Right cardiac atrium (tissue), 5 donors: ENCODE measurements around the gene DDI2. TPM values are rescaled to one million over a fixed set of nuclear protein-coding genes. Genes with fewer than 3 reads are reported as not detected.

Experiments used
- ATAC-seq, 2 donors: fragments of 200-7000 bp; cut with Tn5 transposase; one replicate each; pipeline versions ENCODE4 v1.8.0 to v1.9.1; 2020; ENCODE audit warnings: moderate library complexity in 2 of 2, mild to moderate bottlenecking in 1 of 2
- DNase-seq, 3 donors: peaks; one replicate each; pipeline ENCODE4 v3.0.0-alpha.2; 2020
- H3K27ac ChIP-seq: one replicate; pipeline ENCODE4 v1.5.1; 2013; ENCODE audit warnings: mild to moderate bottlenecking, low read length, control low read depth, moderate library complexity
- H3K27me3 ChIP-seq: one replicate; pipeline ENCODE4 v1.6.1; 2013; ENCODE audit not compliant: control insufficient read depth, insufficient read depth
- H3K4me1 ChIP-seq: one replicate; pipeline ENCODE4 v1.6.1; 2013; ENCODE audit warnings: low read length; ENCODE audit not compliant: control insufficient read depth, insufficient read depth
- H3K4me3 ChIP-seq: one replicate; pipeline ENCODE4 v1.5.1; 2013; ENCODE audit warnings: low read length, control low read depth
- H3K9me3 ChIP-seq: one replicate; pipeline ENCODE4 v1.6.1; 2013; ENCODE audit warnings: low read length; ENCODE audit not compliant: control insufficient read depth
- WGBS: extraction: QIAGEN DNeasy Blood & Tissue Kit; methylation state at CpG from one replicate; pipeline ENCODE4 v1.1.7; 2013; 5-methylcytosine and 5-hydroxymethylcytosine counted together
- intact Hi-C, 4 donors: fragments of 100-400 bp; cut with DNase I; formaldehyde crosslinking; loops; one replicate each; pipeline versions ENCODE4 v1.11.0 to v1.14.0; 2022 to 2023
- long read RNA-seq, 4 donors: library from polyadenylated mRNA; unstranded; transcript quantifications; one replicate each; pipeline ENCODE4 v2.0.0, GENCODE V29; 2020 to 2021
- polyA plus RNA-seq: library from polyadenylated mRNA; stranded (reverse); fragments of 200-250 nt; gene quantifications from one replicate; pipeline ENCODE4 v1.2.3, GENCODE V29; 2013
- total RNA-seq, 4 donors: library from RNA; stranded (reverse); fragmentation: NEBNext Ultra II Directional; extraction: Animal tissue kit (Norgen Biotek cat#: 25700); gene quantifications; one replicate each; pipeline ENCODE4 v1.2.1, GENCODE V29; 2021
- donor health status: healthy with polysubstance abuse.
- donor health status: DM: no; HTN: yes; CAD: no.
- donor health status: DM: no; HTN: no; CAD: no.
- donor health status: DM: no; HTN: yes; CAD: no; lungs with severe emphysema.
- donor health status: DM: yes; HTN: yes; CAD: no.

Gene DDI2
- 10 to 100 TPM; 23.1 to 27.0 (median 25.4) TPM for total RNA-seq
- 9.8 TPM for polyA plus RNA-seq
- long read RNA-seq, donor 1, full-length matches to known transcripts = 1 of 13 reads
- long read RNA-seq, donor 1, partial matches to known transcripts = 3 of 13 reads
- long read RNA-seq, donor 1, other reads (novel, unspliced or antisense) = 9 of 13 reads
- long read RNA-seq, donor 2, partial matches to known transcripts = 0 of 7 reads
- long read RNA-seq, donor 2, other reads (novel, unspliced or antisense) = 7 of 7 reads
- long read RNA-seq, donor 3, full-length matches to known transcripts = 1 of 17 reads
- long read RNA-seq, donor 3, partial matches to known transcripts = 3 of 17 reads
- long read RNA-seq, donor 3, other reads (novel, unspliced or antisense) = 13 of 17 reads
- long read RNA-seq, donor 4, partial matches to known transcripts = 0 of 2 reads
- long read RNA-seq, donor 4, other reads (novel, unspliced or antisense) = 2 of 2 reads

- H3K4me3 ChIP-seq = peak within 1 kb of the TSS; percentile 73
- peak within 1 kb of the TSS; percentile 90 for H3K27ac ChIP-seq
- under 1% methylated on average over 86 of the region's 86 CpGs for WGBS
- no peaks in the 10 kb centered on the region for H3K9me3 ChIP-seq
- ATAC-seq (peak; percentile 93 to 94), DNase-seq (peak; percentile 97 to 99 (median 99))
- H3K4me1 ChIP-seq = peaks cover under 1% of the 10 kb centered on the region
- no peaks in the 10 kb centered on the region for H3K27me3 ChIP-seq
- intact Hi-C loops = no loop called here
Observed at GRCh38 chr1:15617173-15618076, at the start of gene DDI2. TSS of gene DDI2 (plus strand) at chr1:15617458. CDS start at chr1:15617671, 213 bp downstream.

GRCh38 chr1:15568387-15569073 is 48.7 kb upstream of the DDI2 start:
- 85% methylated on average over 18 of the region's 18 CpGs for WGBS
- peak in 1 of 2 donors; percentile 22 for ATAC-seq
- DNase-seq = no peak
- H3K9me3 ChIP-seq = no peaks in the 10 kb centered on the region
- intact Hi-C loops = no loop called here
- H3K27me3 ChIP-seq = no peaks in the 10 kb centered on the region
- H3K4me1 ChIP-seq = no peaks in the 10 kb centered on the region
- H3K4me3 ChIP-seq = no peak overlapping the region
- no peak overlapping the region for H3K27ac ChIP-seq

GRCh38 chr1:15570861-15571260 is 46.4 kb upstream of the DDI2 start:
- 98% methylated on average over 1 of the region's 1 CpG for WGBS
- intact Hi-C loops = no loop called here
- H3K4me1 ChIP-seq = peaks cover 6% of the 10 kb centered on the region

GRCh38 chr1:15571266-15571665 is 46.0 kb upstream of the DDI2 start:
- Histone ChIP-seq H3K9me3 (no peaks in the 10 kb centered on the region), H3K27ac (no peak overlapping the region), H3K4me3 (no peak overlapping the region), H3K4me1 (peaks cover 6% of the 10 kb centered on the region), H3K27me3 (no peaks in the 10 kb centered on the region)
- intact Hi-C loops = no loop called here
- DNase-seq (no peak), ATAC-seq (no peak)

More at GRCh38 chr1:15570861-15571260, 46.4 kb upstream of the DDI2 start:
- Histone ChIP-seq H3K27ac (no peak overlapping the region), H3K27me3 (no peaks in the 10 kb centered on the region), H3K9me3 (no peaks in the 10 kb centered on the region), H3K4me3 (no peak overlapping the region)
- no peak for ATAC-seq
- DNase-seq = no peak

- Histone ChIP-seq H3K27ac (no peak overlapping the region), H3K9me3 (no peaks in the 10 kb centered on the region), H3K4me3 (no peak overlapping the region), H3K4me1 (peaks cover 6% of the 10 kb centered on the region), H3K27me3 (no peaks in the 10 kb centered on the region)
- 61% methylated on average over 9 of the region's 9 CpGs for whole genome bisulfite sequencing
- DNase-seq = no peak
- intact Hi-C loops = no loop called here
- no peak for ATAC-seq
Observed at GRCh38 chr1:15573477-15573876, 43.8 kb upstream of the DDI2 start.

GRCh38 chr1:15574741-15575140 is 42.5 kb upstream of the DDI2 start:
- peak; percentile 41 to 66 for ATAC-seq

GRCh38 chr1:15575549-15576150 is 41.6 kb upstream of the DDI2 start:
- Histone ChIP-seq H3K4me3 (no peak overlapping the region), H3K27me3 (no peaks in the 10 kb centered on the region), H3K27ac (no peak overlapping the region), H3K9me3 (no peaks in the 10 kb centered on the region), H3K4me1 (peaks cover 6% of the 10 kb centered on the region)
- DNase-seq = no peak
- intact Hi-C loops = no loop called here
- 96% methylated on average over 7 of the region's 7 CpGs for WGBS
- ATAC-seq = no peak

More at GRCh38 chr1:15574741-15575140, 42.5 kb upstream of the DDI2 start:
- peaks cover 6% of the 10 kb centered on the region for H3K4me1 ChIP-seq
- no peaks in the 10 kb centered on the region for H3K9me3 ChIP-seq
- DNase-seq = peak in 1 of 3 donors; percentile 66
- H3K27ac ChIP-seq = no peak overlapping the region
- H3K4me3 ChIP-seq = no peak overlapping the region
- no peaks in the 10 kb centered on the region for H3K27me3 ChIP-seq
- intact Hi-C loops = no loop called here
- 46% methylated on average over 6 of the region's 6 CpGs for WGBS

GRCh38 chr1:15577691-15578090 is 39.6 kb upstream of the DDI2 start:
- Histone ChIP-seq H3K4me1 (peaks cover 6% of the 10 kb centered on the region), H3K27ac (no peak overlapping the region), H3K4me3 (no peak overlapping the region), H3K27me3 (no peaks in the 10 kb centered on the region), H3K9me3 (no peaks in the 10 kb centered on the region)
- WGBS = 81% methylated on average over 4 of the region's 4 CpGs
- ATAC-seq (no peak), DNase-seq (no peak)
- intact Hi-C loops = no loop called here

- Histone ChIP-seq H3K27ac (no peak overlapping the region), H3K4me1 (peaks cover 6% of the 10 kb centered on the region), H3K27me3 (no peaks in the 10 kb centered on the region), H3K9me3 (no peaks in the 10 kb centered on the region), H3K4me3 (no peak overlapping the region)
- DNase-seq (no peak), ATAC-seq (peak in 1 of 2 donors; percentile 26)
- intact Hi-C loops = no loop called here
- 81% methylated on average over 16 of the region's 16 CpGs for WGBS
Observed at GRCh38 chr1:15578921-15579682, 38.2 kb upstream of the DDI2 start.

GRCh38 chr1:15579683-15580047 is 37.6 kb upstream of the DDI2 start:
- Histone ChIP-seq H3K4me3 (no peak overlapping the region), H3K27me3 (no peaks in the 10 kb centered on the region), H3K9me3 (no peaks in the 10 kb centered on the region), H3K27ac (no peak overlapping the region), H3K4me1 (peaks cover 8% of the 10 kb centered on the region)
- DNase-seq (no peak), ATAC-seq (peak in 1 of 2 donors; percentile 24)
- intact Hi-C loops = no loop called here
